Cardiac muscle cell (in vitro differentiated cells and primary cell): Measurements from ENCODE around the gene CD320. TPM values are rescaled to one million over a fixed set of nuclear protein-coding genes. Genes with fewer than 3 reads are reported as not detected.

Source experiments
- DNase-seq, 2 donors: peaks; one replicate each; pipeline versions ENCODE4 v3.0.0 to v3.0.0-alpha.2; 2010 to 2017; ENCODE audit warnings: low read depth in 1 of 2, low spot score in 1 of 2
- H3K27ac ChIP-seq: fragments of 200-600 bp; sonication (generic); 2 replicates; pipeline ENCODE4 v1.5.1; 2016
- H3K27me3 ChIP-seq: fragments of 200-600 bp; sonication (generic); 2 replicates; pipeline ENCODE4 v1.6.0; 2016; ENCODE audit warnings: control low read depth
- H3K36me3 ChIP-seq: fragments of 200-600 bp; sonication (generic); 2 replicates; pipeline ENCODE4 v1.5.1; 2016; ENCODE audit warnings: control low read depth
- H3K4me1 ChIP-seq: fragments of 200-600 bp; sonication (generic); 2 replicates; pipeline ENCODE4 v1.8.1; 2017; ENCODE audit warnings: low read depth, mild to moderate bottlenecking, mixed run types
- H3K4me3 ChIP-seq: fragments of 200-600 bp; sonication (generic); 2 replicates; pipeline ENCODE4 v1.5.1; 2016; ENCODE audit warnings: mild to moderate bottlenecking
- H3K9me3 ChIP-seq: fragments of 200-600 bp; sonication (generic); 2 replicates; pipeline ENCODE4 v1.5.1; 2017; ENCODE audit warnings: low read depth, mild to moderate bottlenecking, control low read depth
- CTCF ChIP-seq: IDR thresholded peaks from 2 replicates; pipeline ENCODE4 v1.5.1; 2012; ENCODE audit warnings: low read depth, mild to moderate bottlenecking, low read length
- polyA plus RNA-seq: library from polyadenylated mRNA; unstranded; fragments of >200 nt; fragmentation: Nextera tagmentation; extraction: Ambion mirVana; gene quantifications from 2 replicates; pipeline ENCODE4 v1.2.1, GENCODE V29; 2016
- total RNA-seq: library from RNA; depleted of rRNA; stranded (reverse); fragments of >200 nt; gene quantifications from 2 replicates; pipeline ENCODE4 v1.2.3, GENCODE V29; 2016

Gene CD320
- total and polyA plus RNA-seq, 2 experiments from 2014 or later: 94.7 to 99.3 TPM

GRCh38 chr19:8324186-8325050 lies 16.3 kb upstream of the CD320 start:
- H3K27ac ChIP-seq: peak overlapping the region; percentile 15
- peaks cover 11% of the 10 kb centered on the region for H3K4me1 ChIP-seq
- H3K36me3 ChIP-seq: peaks cover 5% of the 10 kb centered on the region
- H3K27me3 ChIP-seq: peaks cover 2% of the 10 kb centered on the region
- H3K9me3 ChIP-seq: no peaks in the 10 kb centered on the region
- H3K4me3 ChIP-seq: no peak overlapping the region
- TF ChIP-seq CTCF: no peak
- DNase-seq: no peak

GRCh38 chr19:8323781-8324185 lies 15.6 kb upstream of the CD320 start:
- H3K27ac ChIP-seq: peak overlapping the region; percentile 15
- H3K36me3 ChIP-seq: peaks cover 5% of the 10 kb centered on the region
- H3K4me1 ChIP-seq: peaks cover 11% of the 10 kb centered on the region
- no peak for DNase-seq
- no peak overlapping the region for H3K4me3 ChIP-seq
- H3K9me3 ChIP-seq: no peaks in the 10 kb centered on the region
- peaks cover 2% of the 10 kb centered on the region for H3K27me3 ChIP-seq
- TF ChIP-seq CTCF: no peak

- peak overlapping the region; percentile 77 for H3K4me3 ChIP-seq
- H3K4me1 ChIP-seq: peaks cover 11% of the 10 kb centered on the region
- TF ChIP-seq CTCF: no peak
- peaks cover 5% of the 10 kb centered on the region for H3K36me3 ChIP-seq
- H3K27ac ChIP-seq: no peak overlapping the region
- no peaks in the 10 kb centered on the region for H3K9me3 ChIP-seq
- H3K27me3 ChIP-seq: no peaks in the 10 kb centered on the region
- no peak for DNase-seq
These were observed 14.5 kb upstream of the CD320 start for GRCh38 chr19:8322638-8322997.

GRCh38 chr19:8321986-8322637 lies 14.0 kb upstream of the CD320 start:
- Histone ChIP-seq H3K27ac (peak overlapping the region; percentile 76), H3K4me3 (peak overlapping the region; percentile 77), H3K4me1 (peaks cover 11% of the 10 kb centered on the region), H3K27me3 (no peaks in the 10 kb centered on the region), H3K36me3 (peaks cover 5% of the 10 kb centered on the region), H3K9me3 (no peaks in the 10 kb centered on the region)
- no peak for DNase-seq
- no peak for TF ChIP-seq CTCF

- peak; percentile 97 to 98 for DNase-seq
- H3K27me3 ChIP-seq: no peaks in the 10 kb centered on the region
- peak within 1 kb of the TSS; percentile 91 for H3K27ac ChIP-seq
- H3K4me3 ChIP-seq: peak within 1 kb of the TSS; percentile 77
- H3K4me1 ChIP-seq: peaks cover 11% of the 10 kb centered on the region
- TF ChIP-seq CTCF: peak; percentile 11
- H3K36me3 ChIP-seq: peaks cover 5% of the 10 kb centered on the region
- H3K9me3 ChIP-seq: no peaks in the 10 kb centered on the region
These were observed 13.2 kb upstream of the CD320 start, which contains the start of the genes NDUFA7 and RPS28 for GRCh38 chr19:8321067-8321985. Gene NDUFA7, minus strand, starts transcription at chr19:8321375. Its CDS starts 17 bp downstream, at chr19:8321358. Gene RPS28, plus strand, starts transcription at chr19:8321496. Its CDS starts 35 bp downstream, at chr19:8321531.
